Mucosa of stomach (tissue), 1 donor: ENCODE data around the gene LRMDA.

Experiments
- H3K27me3 ChIP-seq: one replicate; pipeline ENCODE4 v1.7.0; 2013; ENCODE audit warnings: mild to moderate bottlenecking, low read length; ENCODE audit not compliant: control insufficient read depth, insufficient read depth
- H3K36me3 ChIP-seq: one replicate; pipeline ENCODE4 v1.7.0; 2013; ENCODE audit warnings: low read length; ENCODE audit not compliant: control insufficient read depth, insufficient read depth
- H3K4me1 ChIP-seq: one replicate; pipeline ENCODE4 v1.7.0; 2013; ENCODE audit warnings: mild to moderate bottlenecking, low read length; ENCODE audit not compliant: control insufficient read depth, insufficient read depth
- H3K4me3 ChIP-seq: one replicate; pipeline ENCODE4 v1.7.0; 2013; ENCODE audit warnings: low read length
- H3K9ac ChIP-seq: one replicate; pipeline ENCODE4 v1.7.0; 2013; ENCODE audit warnings: mild to moderate bottlenecking, low read length, moderate library complexity
- H3K9me3 ChIP-seq: one replicate; pipeline ENCODE4 v1.7.0; 2013; ENCODE audit warnings: mild to moderate bottlenecking, low read length, moderate library complexity; ENCODE audit not compliant: control insufficient read depth
- donor health status: Pancreatic carcinoma.

LRMDA gene

DNA sequence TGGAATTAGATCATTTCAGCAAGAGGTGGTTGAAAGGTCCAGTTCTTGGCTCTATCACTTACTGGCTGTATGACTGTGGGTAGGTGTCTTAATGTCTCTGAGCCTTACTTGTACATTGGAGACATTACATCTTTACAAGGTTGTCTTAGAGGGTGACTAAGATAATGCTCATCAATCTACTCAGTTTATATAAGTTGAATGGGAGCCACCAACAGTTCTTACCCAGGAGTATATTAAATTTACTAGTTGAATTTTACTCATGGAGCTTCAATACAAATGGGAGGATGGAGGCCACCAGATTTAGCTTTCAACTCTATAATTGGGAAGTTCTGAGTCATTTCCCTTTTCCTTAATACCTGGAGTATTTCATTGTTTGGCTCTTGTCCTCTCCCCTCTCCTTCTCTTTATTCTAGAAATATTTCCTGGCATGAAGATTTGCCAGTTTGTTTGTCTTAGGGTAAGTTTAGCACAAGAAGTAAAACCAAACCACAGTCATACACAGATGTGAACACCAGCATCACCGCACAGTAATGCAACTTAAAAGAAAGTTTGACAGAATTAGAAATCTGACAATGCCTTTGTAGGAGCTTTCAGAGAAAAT, 222.8 kb downstream of the LRMDA start:
- Histone ChIP-seq H3K36me3 (no peaks in the 10 kb centered on the region), H3K9ac (no peak overlapping the region), H3K4me1 (no peaks in the 10 kb centered on the region), H3K9me3 (no peaks in the 10 kb centered on the region), H3K27me3 (no peaks in the 10 kb centered on the region), H3K4me3 (no peak overlapping the region)

DNA sequence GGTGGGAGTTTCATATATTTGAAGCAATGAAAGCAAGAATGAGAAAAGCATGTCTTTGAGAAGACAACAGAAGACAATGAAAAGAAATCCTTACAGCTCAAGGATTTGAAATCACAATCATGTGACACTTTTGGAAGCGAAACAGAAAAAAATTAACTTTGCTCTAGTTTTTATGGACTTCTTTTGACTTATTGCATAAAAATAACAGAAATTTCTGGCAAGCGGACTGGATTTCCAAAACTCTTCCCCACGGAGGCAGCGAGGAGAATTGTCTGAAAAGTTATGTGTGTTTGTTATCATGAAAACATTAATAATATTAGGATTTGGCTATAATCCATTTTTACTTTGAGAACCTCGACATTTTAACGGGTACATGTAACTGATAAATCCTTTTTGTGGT, 223.3 kb downstream of the LRMDA start:
- Histone ChIP-seq H3K9ac (no peak overlapping the region), H3K9me3 (no peaks in the 10 kb centered on the region), H3K4me1 (no peaks in the 10 kb centered on the region)

DNA sequence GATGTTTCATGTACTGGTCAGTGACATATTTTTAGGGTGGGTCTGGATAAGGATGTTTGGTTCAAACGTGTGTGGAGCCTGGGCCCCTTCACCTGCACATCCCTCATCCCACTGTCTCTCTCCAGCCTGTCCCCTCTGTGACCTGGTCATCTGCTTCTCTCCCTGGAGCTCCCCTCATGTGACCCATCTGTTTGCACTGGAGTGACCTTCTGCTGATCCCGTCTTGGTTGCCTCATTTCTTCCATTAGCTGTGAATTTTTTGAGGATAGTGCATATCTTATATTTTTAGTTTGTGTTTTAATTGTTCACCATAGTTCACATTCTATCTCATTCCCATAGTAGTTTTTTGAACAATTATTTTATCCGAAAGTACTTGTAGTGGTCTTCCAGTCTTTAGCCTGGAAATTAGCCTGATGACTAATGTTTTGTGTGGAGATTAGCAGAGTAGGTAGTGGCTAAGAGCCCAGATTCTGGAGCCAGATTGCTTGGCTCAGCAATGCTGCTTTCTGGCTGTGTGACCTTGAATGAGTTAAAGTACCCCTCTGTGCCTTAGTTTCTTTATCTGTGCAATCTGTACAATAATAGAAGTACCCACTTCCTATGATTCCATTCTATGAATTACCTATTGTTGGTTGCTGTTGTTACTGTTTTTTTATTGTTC, 224.5 kb downstream of the LRMDA start:
- H3K9ac ChIP-seq = no peak overlapping the region
- H3K4me3 ChIP-seq = no peak overlapping the region
- H3K4me1 ChIP-seq = no peaks in the 10 kb centered on the region
- no peaks in the 10 kb centered on the region for H3K36me3 ChIP-seq
- no peaks in the 10 kb centered on the region for H3K27me3 ChIP-seq
- no peaks in the 10 kb centered on the region for H3K9me3 ChIP-seq

More for the DNA sequence above, 223.3 kb downstream of the LRMDA start:
- Histone ChIP-seq H3K27me3 (no peaks in the 10 kb centered on the region), H3K36me3 (no peaks in the 10 kb centered on the region), H3K4me3 (no peak overlapping the region)

DNA sequence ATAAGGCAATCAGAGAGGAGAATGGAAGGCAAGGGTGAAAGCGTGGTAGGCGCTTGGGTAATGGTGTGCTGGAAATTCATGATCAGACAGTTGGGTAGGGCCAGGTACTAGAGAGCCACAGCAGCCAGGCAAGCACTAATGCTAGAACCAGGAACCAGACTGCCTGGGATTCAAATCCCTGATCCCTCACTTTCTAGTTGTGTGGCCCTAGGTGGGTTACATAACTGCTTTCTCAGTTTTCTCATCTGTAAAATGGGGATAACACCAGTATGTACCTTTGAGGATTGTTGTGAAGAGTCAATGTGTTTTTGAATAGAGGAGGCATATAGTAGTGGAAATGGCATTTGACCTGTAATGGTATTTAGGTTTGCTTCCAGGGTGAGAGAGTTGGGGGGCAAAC, 225.9 kb downstream of the LRMDA start:
- Histone ChIP-seq H3K4me3 (no peak overlapping the region), H3K27me3 (no peaks in the 10 kb centered on the region), H3K9ac (no peak overlapping the region), H3K9me3 (no peaks in the 10 kb centered on the region), H3K36me3 (no peaks in the 10 kb centered on the region), H3K4me1 (no peaks in the 10 kb centered on the region)

DNA sequence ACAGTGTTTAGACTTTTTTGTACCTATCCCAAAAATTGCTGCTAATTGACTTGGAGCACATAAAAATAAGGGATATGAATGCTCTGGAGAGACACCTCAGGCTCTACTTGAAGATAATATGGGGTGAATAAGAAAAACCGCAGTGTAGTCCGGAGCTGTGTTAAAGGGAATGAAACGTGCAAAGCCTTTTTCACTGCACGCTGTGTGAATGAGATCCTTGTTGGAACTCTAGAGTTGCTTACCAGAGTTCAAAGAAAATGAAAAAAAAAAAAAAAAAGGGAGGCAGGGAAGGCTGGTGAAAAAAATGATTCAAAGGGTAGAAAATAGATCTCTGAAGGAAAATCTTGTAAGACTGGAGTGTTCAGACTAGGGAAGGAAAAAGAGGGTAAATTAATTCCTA, 226.6 kb downstream of the LRMDA start:
- no peaks in the 10 kb centered on the region for H3K36me3 ChIP-seq
- no peaks in the 10 kb centered on the region for H3K27me3 ChIP-seq
- no peak overlapping the region for H3K4me3 ChIP-seq
- no peaks in the 10 kb centered on the region for H3K9me3 ChIP-seq
- no peaks in the 10 kb centered on the region for H3K4me1 ChIP-seq
- no peak overlapping the region for H3K9ac ChIP-seq

- Histone ChIP-seq H3K4me3 (no peak overlapping the region), H3K27me3 (no peaks in the 10 kb centered on the region), H3K9me3 (no peaks in the 10 kb centered on the region), H3K4me1 (no peaks in the 10 kb centered on the region), H3K36me3 (no peaks in the 10 kb centered on the region), H3K9ac (no peak overlapping the region)
Measured at GRCh38 chr10:75658496-75658895, 227.1 kb downstream of the LRMDA start.

DNA sequence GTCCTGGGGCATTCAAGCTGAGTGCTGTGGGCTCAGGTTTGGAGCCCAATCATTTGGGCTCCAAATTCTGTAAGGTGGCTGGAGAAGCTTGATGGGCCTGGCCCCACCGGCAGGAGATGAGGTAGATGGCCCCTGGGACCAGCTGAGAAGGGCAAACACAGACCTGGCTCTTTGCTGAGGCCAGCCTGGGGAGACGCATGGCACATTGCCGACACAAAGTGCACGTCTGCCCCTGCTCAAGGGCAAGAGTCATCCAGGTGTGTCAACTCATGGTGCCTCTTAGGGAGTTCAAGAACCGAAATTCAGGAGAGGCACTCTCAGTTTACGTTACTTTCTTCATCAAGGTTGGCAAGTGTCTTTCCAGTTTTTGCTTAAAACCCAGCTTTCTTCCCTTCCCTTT, 227.5 kb downstream of the LRMDA start:
- H3K4me3 ChIP-seq = no peak overlapping the region
- H3K9me3 ChIP-seq = no peaks in the 10 kb centered on the region
- no peaks in the 10 kb centered on the region for H3K27me3 ChIP-seq
- no peaks in the 10 kb centered on the region for H3K36me3 ChIP-seq
- no peak overlapping the region for H3K9ac ChIP-seq
- no peaks in the 10 kb centered on the region for H3K4me1 ChIP-seq

- Histone ChIP-seq H3K4me1 (no peaks in the 10 kb centered on the region), H3K9ac (no peak overlapping the region), H3K36me3 (no peaks in the 10 kb centered on the region), H3K9me3 (no peaks in the 10 kb centered on the region), H3K27me3 (no peaks in the 10 kb centered on the region), H3K4me3 (no peak overlapping the region)
Measured at GRCh38 chr10:75660823-75661222, 229.4 kb downstream of the LRMDA start.

DNA sequence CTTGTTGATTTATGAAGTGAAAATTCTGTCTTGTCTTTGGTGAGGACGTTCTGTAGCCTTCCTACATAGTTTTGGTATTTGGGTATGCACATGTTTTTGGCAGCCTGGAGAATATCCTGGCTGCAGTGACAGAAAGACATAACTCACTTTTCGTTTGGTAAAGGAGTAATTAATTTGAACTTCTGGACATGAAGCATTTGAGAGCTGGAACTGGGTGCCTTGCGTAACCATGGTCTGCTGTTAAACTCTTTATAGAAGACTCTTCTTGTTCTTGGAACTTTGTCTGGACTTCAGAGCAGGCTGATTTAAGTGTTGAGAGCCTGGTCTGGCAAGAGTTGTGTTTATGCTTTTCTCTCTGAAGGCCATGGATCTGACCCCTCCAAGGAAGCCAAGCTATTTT, 231.3 kb downstream of the LRMDA start:
- Histone ChIP-seq H3K9ac (no peak overlapping the region), H3K36me3 (no peaks in the 10 kb centered on the region), H3K4me1 (no peaks in the 10 kb centered on the region), H3K4me3 (no peak overlapping the region), H3K27me3 (no peaks in the 10 kb centered on the region), H3K9me3 (no peaks in the 10 kb centered on the region)

GRCh38 chr10:75663947-75664664, 232.7 kb downstream of the LRMDA start:
- Histone ChIP-seq H3K9ac (no peak overlapping the region), H3K36me3 (no peaks in the 10 kb centered on the region), H3K4me3 (no peak overlapping the region), H3K27me3 (no peaks in the 10 kb centered on the region), H3K4me1 (no peaks in the 10 kb centered on the region), H3K9me3 (no peaks in the 10 kb centered on the region)

DNA sequence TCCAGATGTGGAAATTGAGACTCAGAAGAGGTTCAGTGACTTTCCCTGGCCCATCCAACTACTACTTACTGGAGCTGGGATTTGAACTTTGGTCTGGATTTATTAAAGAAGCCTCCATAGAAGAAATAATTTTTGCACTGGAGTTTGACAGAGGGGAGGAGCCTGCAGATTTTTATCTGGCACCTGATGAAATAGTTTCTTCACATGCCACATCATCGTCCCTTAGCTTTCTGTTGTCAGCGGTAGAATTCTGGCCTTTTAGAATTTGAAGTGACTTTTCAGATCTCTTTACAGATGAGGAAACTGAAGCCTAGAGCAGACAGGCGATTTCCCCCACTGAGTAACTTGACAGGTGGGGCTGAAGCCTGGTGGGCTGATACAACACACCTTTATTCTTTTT, 233.5 kb downstream of the LRMDA start:
- Histone ChIP-seq H3K36me3 (no peaks in the 10 kb centered on the region), H3K4me3 (no peak overlapping the region), H3K4me1 (no peaks in the 10 kb centered on the region), H3K27me3 (no peaks in the 10 kb centered on the region), H3K9me3 (no peaks in the 10 kb centered on the region), H3K9ac (no peak overlapping the region)

DNA sequence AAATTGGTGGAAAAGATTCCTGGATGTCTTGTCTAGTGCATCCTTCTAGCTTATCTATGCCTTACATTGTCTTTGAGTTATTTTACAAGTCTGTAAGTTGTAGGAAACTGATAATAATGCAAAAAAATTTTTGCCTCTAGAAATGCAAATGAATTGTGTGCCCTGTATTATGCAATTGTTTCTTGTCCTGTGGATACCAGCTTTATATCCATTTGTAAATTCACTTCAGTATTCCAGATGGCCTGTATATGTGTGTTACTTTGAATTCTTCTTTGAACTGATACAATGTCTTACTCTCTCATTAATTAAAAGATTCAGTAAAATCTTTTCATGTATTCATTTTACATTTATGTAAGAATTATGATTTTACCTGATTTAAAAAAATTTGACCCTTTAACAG, 234.3 kb downstream of the LRMDA start:
- no peak overlapping the region for H3K9ac ChIP-seq
- no peaks in the 10 kb centered on the region for H3K27me3 ChIP-seq
- H3K4me1 ChIP-seq = no peaks in the 10 kb centered on the region
- no peak overlapping the region for H3K4me3 ChIP-seq
- no peaks in the 10 kb centered on the region for H3K36me3 ChIP-seq
- H3K9me3 ChIP-seq = no peaks in the 10 kb centered on the region
